Transverse colon (tissue), 4 donors: ENCODE results near the gene MAMDC2.

Experiments
- CTCF ChIP-seq, 5 experiments: fragments of 200-600 bp in 3 of 5; fragments of 450-650 bp in 2 of 5; sonication (generic) in 3 of 5; IDR thresholded peaks; 1 replicate in 2 of 5; 2 replicates in 3 of 5; pipeline ENCODE4 v1.5.1; 2016 to 2017; ENCODE audit warnings: antibody characterized with exemption in 5 of 5, inconsistent platforms in 3 of 5, mild to moderate bottlenecking in 2 of 5, moderate library complexity in 1 of 5
- EP300 ChIP-seq: sonication (generic); formaldehyde crosslinking; IDR thresholded peaks from one replicate; pipeline ENCODE4 v1.6.1; 2017; ENCODE audit warnings: antibody characterized with exemption, low read depth
- POLR2A ChIP-seq: fragments of 450-650 bp; IDR thresholded peaks from one replicate; pipeline ENCODE4 v1.6.1; 2016; ENCODE audit warnings: antibody characterized with exemption, mild to moderate bottlenecking, moderate library complexity
- POLR2AphosphoS5 ChIP-seq, 3 donors: sonication (generic); formaldehyde crosslinking; IDR thresholded peaks; one replicate each; pipeline ENCODE4 v1.6.1; 2016; ENCODE audit warnings: antibody characterized with exemption in 3 of 3

DNA sequence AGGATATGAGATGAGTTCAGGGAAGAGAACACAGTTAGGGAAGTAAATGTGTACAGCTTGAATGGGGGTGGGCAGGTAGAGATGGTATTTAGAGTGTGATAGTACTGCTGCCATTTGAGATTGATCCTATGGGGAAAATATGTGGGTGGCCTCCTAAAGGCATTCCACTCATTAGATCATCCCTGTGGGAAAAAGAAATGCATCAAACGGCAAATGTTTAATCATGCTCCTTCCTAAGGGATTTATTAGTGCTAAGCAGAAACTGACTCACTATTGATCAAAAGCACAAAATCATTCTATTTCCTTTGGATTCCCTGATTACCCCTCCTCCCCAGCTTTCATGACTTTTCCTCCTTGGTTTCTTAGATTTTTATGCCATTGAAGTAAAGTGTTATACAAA is 178.7 kb downstream of the MAMDC2 start:
- TF ChIP-seq CTCF (IDR thresholded peaks at IDR 0.05) = no peak
- TF ChIP-seq POLR2AphosphoS5 (IDR thresholded peaks at IDR 0.05) = no peak
- no peak for TF ChIP-seq EP300
- TF ChIP-seq POLR2A = no peak
